Measurements from ENCODE around the gene TBL3. TPM values are rescaled to one million over a fixed set of nuclear protein-coding genes. Genes with fewer than 3 reads are reported as not detected.

The TBL3 gene
- polyA plus RNA-seq, 2 of the 4 experiments (the other 2 are of a cell fraction), result 21.9 to 42.8 TPM

GRCh38 chr16:2028146-2028545, 56.3 kb downstream of the TBL3 start:
- no peak for TF ChIP-seq ATOH8 (CRISPR knock-in tag; IDR thresholded peaks at IDR 0.05; ENCODE audit: low read depth)
- TF ChIP-seq HDAC2 (IDR thresholded peaks at IDR 0.05), result no peak
- TF ChIP-seq POLR2A (IDR thresholded peaks at IDR 0.05; ENCODE audit: low read length), result no peak
- TF ChIP-seq MYC (IDR thresholded peaks at IDR 0.05; ENCODE audit: borderline replicate concordance, low read length), result no peak
- ATAC-seq (no peak), DNase-seq (ENCODE audit: low read depth in 1 of 2, low spot score in 1 of 2) (no peak), FAIRE-seq (no peak)
- Histone ChIP-seq H3K27ac (peak overlapping the region; percentile 81 to 88; a peak in 3 of 6 replicates), H3K4me1 (peaks cover 33% of the 10 kb centered on the region), H3K4me2 (peak overlapping the region; percentile 97), H3K9me3 (no peaks in the 10 kb centered on the region), H3K4me3 (peak overlapping the region; percentile 82)
- 48% methylated on average over 2 of the region's 3 CpGs for WGBS (ENCODE audit: missing lambda C conversion rate)
- ChIA-PET POLR2A (interaction anchor here (0.9 to 1.4 kb wide), 2 partner anchors 64 to 127 kb away, joined by 4 to 8 read pairs; partner anchors contain the start of genes RPS2 and TRAF7), CTCF (interaction anchor here (0.7 to 7.8 kb wide), 9 partner anchors 12 to 120 kb away, joined by 3 to 117 read pairs (median 5); partner anchors contain the start of genes NTHL1, PKD1 and TSC2)

GRCh38 chr16:2028620-2029220, 56.9 kb downstream of the TBL3 start:
- Histone ChIP-seq H3K27ac (peak overlapping the region in 1 of 2 experiments; percentile 88; a peak in 1 of 6 replicates), H3K4me1 (peaks cover 34% of the 10 kb centered on the region), H3K4me3 (no peak overlapping the region), H3K4me2 (peak overlapping the region; percentile 97; the same call in 2 of the 3 replicates), H3K9me3 (no peaks in the 10 kb centered on the region)
- TF ChIP-seq ZFP36 (IDR thresholded peaks at IDR 0.05; ENCODE audit: borderline replicate concordance, partially characterized antibody) (no peak), EHF (CRISPR knock-in tag; IDR thresholded peaks at IDR 0.05) (no peak), HES2 (IDR thresholded peaks at IDR 0.05) (no peak), RNF2 (IDR thresholded peaks at IDR 0.05; ENCODE audit: borderline replicate concordance, low read depth) (no peak), REST (IDR thresholded peaks at IDR 0.05) (no peak), RARB (CRISPR knock-in tag; IDR thresholded peaks at IDR 0.05) (no peak), RFX5 (IDR thresholded peaks at IDR 0.05) (no peak), NPAS2 (CRISPR knock-in tag; IDR thresholded peaks at IDR 0.05; ENCODE audit: borderline replicate concordance) (no peak), HOXB13 (CRISPR knock-in tag; IDR thresholded peaks at IDR 0.05; ENCODE audit: low read depth) (no peak), RAD21 (conservative IDR thresholded peaks at IDR 0.05 in 1 of 2, IDR thresholded peaks at IDR 0.05 in 1 of 2) (no peak)
- POLR2A ChIA-PET, result no interaction called here
- FAIRE-seq (no peak), DNase-seq (ENCODE audit: low read depth in 1 of 2, low spot score in 1 of 2) (no peak), ATAC-seq (no peak)
- CTCF ChIA-PET, result interaction anchor here (1.5 to 7.8 kb wide), 6 partner anchors 11 to 119 kb away, joined by 5 to 117 read pairs (median 11); partner anchors contain the start of gene PKD1
- 92% methylated on average over 18 of the region's 18 CpGs for WGBS (ENCODE audit: missing lambda C conversion rate)

GRCh38 chr16:2029350-2029749, 57.5 kb downstream of the TBL3 start:
- DNase-seq (ENCODE audit: low read depth in 1 of 2, low spot score in 1 of 2) (no peak), FAIRE-seq (no peak), ATAC-seq (no peak)
- Histone ChIP-seq H3K9me3 (no peaks in the 10 kb centered on the region), H3K27ac (peak overlapping the region in 1 of 2 experiments; percentile 56; a peak in 2 of 6 replicates), H3K4me1 (peaks cover 33% of the 10 kb centered on the region), H3K4me2 (no peak overlapping the region), H3K4me3 (no peak overlapping the region)
- WGBS (ENCODE audit: missing lambda C conversion rate), result 98% methylated on average over 8 of the region's 22 CpGs
- TF ChIP-seq ESRRA (IDR thresholded peaks at IDR 0.05; ENCODE audit: borderline replicate concordance, low read length) (no peak), RARB (CRISPR knock-in tag; IDR thresholded peaks at IDR 0.05) (no peak), HEYL (CRISPR knock-in tag; IDR thresholded peaks at IDR 0.05) (no peak), TP53 (CRISPR knock-in tag; IDR thresholded peaks at IDR 0.05) (no peak), KDM5A (IDR thresholded peaks at IDR 0.05) (no peak), HOXA7 (CRISPR knock-in tag; IDR thresholded peaks at IDR 0.05) (no peak)
- ChIA-PET POLR2A (interaction anchor here (0.7 to 1.0 kb wide), 2 partner anchors 18 to 126 kb away, joined by 5 to 9 read pairs; partner anchors contain the start of genes NTHL1, TRAF7 and TSC2), CTCF (interaction anchor here (0.8 to 5.9 kb wide), 8 partner anchors 11 to 118 kb away, joined by 3 to 25 read pairs (median 10); no protein-coding TSS in a partner anchor)
